HG03025 (cell line): ENCODE measurements around the gene SUN5.
"Not testable (repeated sequence)": the region's sequence is repeated elsewhere in the genome, so short reads cannot be mapped to it uniquely, and the experiment has no call there.

Source experiments
- ATAC-seq: cut with Tn5 transposase; IDR thresholded peaks from one replicate; pipeline ENCODE4 v1.9.1; 2021; ENCODE audit warnings: mild to moderate bottlenecking, moderate library complexity; ENCODE audit not compliant: unreplicated experiment, low FRiP score

Gene SUN5

DNA sequence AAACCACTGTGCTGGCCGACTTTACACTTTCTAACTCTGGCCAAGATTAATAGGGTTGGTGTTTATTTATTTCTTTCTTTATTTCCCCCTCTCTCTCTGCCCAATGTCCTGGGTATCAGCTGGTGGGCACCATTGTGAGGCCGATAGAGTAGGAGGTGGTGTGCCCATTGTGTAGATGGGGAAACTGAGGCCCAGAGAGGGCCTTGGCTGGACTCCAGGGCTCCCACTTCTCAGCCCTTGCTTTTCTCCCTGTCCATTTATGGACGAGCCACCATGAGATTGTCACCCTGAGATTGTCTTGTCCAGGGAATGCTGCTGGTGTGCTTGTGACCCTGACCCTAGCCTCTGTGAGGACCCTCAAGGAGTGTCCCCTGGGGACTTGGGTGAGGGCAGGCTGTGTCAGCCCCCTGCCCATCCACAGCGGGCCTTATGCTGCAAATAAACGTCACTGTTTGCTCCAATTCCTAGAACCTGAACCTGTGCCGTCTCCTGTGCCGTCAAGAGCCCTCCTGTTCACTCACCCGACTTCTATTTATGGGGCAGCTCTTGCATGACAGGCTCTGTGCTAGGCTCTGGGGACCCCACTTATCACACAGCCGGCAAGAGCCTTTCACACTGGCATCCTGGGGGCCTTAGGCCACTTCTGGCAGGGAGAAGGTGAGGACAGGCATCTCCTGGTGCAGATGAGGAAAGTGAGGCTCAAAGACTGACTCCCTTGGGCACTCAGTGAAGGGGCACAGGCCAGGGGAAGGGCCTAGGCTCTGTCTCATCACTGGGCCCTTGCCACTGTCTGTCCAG, 24.8 kb downstream of the SUN5 start:
- ATAC-seq: no peak

- ATAC-seq: no peak
Measured at GRCh38 chr20:32978009-32978335, 26.3 kb downstream of the SUN5 start.

DNA sequence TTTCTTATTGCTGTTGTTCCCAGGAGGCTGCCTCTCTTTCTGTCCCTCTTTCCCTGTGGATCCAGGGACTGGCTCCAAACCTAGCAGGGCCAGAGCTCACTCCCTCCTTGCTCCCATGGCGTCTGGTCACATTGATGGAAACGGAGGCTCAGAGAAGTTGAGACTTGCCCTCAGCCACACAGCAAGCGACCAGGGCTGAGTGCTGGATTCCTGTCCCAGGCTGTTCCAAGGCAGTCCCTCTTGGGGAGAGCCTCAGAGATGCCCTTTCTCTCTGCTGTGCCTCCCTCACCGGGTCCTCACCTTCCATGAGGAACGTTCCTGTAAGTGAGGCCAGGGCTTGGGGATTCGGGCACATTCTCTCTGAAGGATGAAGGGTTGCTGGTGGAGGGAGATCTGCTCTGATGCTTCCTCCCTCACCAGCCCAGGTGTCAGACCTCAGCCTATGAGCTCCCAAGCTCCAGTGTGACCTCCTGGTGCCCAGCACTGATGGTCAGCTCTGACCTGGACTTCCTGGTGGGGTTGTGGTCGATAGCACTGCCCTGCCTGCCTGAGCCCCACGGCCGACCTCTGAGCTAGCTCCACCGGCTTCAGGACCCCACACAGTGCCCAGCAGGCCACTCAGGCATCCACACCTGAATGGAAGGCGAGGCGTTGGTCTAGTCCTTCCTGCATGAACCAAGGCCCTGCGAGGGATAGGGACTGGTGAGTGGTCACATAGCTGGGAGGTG, 26.8 kb downstream of the SUN5 start:
- no peak for ATAC-seq

DNA sequence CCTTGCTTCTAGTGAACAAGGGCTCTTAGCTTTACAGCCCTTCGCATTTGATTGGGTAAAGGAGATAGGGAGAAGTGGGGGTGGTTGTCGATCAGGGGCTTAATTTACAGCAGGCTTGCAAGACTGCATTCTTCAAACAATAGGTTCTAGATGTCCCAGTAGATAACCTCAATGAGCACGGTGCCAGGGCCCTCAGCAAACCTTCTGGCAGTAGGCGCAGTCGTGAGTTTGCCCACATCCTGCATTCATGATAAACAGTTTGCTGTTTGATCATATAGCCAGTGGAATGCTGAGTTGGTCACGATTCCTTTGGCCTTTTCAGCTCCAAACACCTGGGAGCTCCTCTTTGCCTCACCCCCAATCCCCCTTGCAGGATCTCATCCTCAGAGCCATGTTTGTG, 27.5 kb downstream of the SUN5 start:
- no peak for ATAC-seq

DNA sequence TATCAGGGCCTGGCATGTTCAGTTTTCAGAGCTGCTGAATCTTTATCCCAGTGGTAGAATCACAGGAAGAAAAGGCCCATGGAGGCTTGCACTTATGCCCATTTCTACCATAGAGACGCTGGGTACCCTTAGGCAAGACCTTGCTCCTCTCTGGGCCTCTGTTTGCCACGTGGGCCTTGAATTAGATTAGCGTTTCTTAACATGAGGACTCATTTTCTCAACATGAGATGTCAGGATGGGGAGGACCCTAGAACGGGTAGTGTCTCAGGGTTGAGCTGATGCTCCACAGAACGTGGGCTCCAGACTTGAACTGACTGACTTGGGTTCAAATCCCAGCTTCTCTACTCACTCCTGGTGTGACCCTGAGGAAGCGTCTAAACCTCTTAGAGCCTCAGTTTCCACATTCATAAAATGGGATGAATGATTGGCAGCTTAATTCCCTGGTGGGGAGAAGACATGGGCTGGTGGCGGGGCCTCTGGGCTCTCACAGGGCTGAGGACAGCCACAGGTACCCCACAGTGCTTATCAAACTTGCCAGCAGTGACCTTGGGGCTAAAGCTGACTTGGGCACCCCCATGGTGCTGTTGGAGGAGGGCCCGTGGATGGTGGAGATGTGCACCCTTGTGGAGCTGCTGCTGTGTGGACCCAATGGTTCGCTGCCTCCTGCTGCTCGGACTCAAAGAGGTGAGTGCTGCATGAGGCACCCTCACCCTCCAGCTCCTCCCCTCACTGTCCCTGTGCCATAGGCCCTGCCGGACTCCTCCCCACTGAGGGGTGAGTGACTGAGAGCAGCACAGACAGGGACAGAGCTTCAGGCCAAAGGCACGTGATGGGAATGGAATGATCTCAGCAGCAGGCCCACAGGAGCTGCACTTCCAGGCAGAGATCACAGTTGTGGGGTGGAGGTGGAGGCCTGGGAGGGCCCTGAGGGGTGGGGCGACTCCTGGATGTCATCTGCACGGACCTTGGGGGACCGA, 28.2 kb downstream of the SUN5 start:
- no peak for ATAC-seq

DNA sequence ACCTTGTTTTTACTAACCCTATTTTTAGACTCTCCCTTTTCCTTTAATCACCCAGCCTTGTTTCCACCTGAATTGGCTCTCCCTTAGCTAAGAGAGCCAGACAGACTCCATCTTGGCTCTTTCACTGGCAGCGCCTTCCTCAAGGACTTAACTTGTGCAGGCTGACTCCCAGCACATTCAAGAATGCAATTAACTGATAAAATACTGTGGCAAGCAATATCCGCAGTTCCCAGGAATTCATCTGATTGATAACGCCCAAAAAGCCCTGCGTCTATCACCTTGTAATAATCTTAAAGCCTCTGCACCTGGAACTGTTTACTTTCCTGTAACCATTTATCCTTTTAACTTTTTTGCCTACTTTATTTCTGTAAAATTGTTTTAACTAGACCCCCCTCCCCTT, 29.1 kb downstream of the SUN5 start:
- ATAC-seq: not testable (repeated sequence)

DNA sequence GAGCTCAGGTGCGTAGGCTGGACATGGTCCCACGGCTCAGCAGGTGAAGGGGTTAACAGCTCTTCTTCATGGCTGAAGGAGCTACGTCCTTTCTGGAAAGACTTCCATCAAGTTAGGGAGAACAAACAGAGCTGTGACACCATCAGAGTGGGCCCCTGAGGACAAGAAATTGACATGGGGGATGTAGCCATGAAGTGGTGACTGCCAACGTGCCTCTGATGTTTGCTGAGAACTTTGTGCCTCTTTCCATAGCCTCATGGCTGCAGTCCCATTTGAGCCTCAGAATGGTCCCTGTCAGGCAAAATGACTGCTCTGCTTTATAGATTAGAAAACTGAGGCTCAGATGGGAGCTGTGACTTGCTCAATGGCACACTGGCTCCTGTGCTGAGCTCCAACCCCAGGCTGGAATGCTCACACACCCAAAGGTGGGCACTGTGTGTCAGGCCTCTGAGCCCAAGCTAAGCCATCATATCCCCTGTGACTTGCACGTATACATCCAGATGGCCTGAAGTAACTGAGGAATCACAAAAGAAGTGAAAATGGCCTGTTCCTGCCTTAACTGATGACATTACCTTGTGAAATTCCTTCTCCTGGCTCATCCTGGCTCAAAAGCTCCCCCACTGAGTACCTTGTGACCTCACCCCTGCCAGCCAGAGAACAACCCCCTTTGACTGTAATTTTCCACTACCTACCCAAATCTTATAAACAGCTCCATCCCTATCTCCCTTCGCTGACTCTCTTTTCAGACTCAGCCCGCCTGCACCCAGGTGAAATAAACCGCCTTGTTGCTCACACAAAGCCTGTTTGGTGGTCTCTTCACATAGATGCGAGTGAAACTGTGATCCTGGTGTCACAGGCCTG, 29.8 kb downstream of the SUN5 start:
- not testable (repeated sequence) for ATAC-seq

DNA sequence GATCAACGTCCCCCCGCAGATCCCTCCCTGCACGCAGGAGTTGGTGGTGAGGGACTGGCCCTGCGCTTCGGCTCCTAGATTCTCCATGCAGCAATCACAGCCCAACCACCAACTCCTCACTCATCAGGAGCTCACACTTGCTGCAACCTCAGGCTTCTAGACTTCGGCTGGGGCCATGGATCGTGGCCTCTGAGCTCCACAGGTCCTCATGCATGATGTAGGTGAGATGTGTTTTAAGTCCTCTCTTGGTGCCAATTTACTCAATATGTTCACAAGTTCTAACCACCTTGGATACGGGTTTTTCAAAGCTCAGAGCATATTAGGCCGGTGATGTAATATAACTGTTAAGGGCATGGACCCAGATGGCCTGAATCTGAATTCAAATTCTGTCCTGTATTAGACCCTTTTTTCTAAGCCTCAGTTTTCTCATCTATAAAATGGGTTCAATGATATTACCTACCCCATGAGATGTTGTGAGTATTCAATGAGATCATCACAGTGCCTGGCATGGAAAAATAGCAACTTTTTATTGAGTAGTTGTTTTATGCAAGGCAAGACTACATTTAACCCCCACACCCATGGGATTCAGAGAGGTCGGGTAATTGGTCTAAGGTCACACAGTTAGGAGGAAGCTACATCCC, 31.0 kb downstream of the SUN5 start:
- ATAC-seq: no peak

DNA sequence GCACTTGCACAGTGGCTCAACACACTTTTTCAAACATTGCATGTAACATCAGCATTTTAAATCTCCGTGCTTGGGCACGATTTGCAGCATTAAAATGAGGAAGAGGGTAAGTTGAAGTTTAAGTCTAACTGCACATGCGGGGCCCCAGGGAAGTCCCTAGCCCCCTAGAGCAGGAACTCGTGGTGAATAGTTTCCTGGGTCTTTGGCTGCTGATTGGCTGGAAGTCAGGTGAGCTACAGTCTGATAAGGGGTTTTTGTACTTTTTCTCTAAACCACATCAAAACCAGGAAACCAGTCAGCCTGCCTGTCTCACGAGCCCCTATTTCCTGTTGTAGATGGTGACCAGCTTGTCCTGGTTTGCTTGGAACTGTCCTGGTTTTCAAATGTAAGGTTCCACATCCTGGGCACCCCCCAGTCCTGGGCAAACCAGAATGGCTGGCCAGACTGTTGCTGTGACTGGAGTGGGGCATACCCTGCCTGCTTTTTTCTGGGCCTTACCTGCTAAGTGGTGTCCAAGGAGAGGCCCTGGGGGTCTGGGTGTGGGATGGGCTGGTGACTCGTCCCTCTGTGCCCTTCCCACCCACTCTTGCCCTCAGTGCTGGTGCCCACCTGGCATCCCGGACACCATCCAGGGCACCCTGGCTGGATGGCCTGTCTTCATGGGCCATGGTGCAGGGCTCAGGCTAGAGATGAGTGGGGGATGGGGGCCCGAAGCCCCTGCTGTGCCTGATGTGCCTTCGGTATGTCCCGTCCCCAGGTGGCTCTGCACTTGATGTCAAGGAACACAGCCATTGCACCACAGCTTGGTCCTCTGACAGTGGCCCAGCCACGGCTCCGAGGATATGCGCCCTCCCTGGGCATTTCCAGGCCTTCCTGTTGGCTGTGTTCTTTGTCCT, 31.8 kb downstream of the SUN5 start:
- ATAC-seq: no peak

- ATAC-seq: no peak
Measured at GRCh38 chr20:32971703-32972161, 32.5 kb downstream of the SUN5 start.

DNA sequence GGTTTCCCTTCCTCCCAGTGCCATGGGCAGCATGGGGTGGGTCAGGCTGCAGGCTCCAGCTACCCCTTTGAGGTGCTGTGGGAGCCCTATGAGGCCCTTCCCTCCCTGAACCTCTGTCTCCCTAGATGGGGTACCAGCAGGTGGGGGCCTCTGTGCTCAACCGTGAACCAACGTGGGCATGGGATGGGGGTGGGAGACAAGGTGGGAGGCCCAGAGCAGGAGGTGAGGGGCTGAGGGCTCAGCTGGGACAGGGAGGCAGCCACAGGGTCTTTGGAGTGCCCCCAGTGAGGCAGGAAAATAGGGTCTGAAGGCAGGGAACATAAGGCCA, 33.3 kb downstream of the SUN5 start:
- no peak for ATAC-seq

GRCh38 chr20:32970115-32970972, 33.9 kb downstream of the SUN5 start:
- no peak for ATAC-seq

GRCh38 chr20:32969356-32970114, 34.7 kb downstream of the SUN5 start:
- no peak for ATAC-seq

GRCh38 chr20:32968478-32969241, 35.6 kb downstream of the SUN5 start:
- ATAC-seq: no peak

GRCh38 chr20:32967961-32968457, 36.2 kb downstream of the SUN5 start:
- ATAC-seq: no peak
